PC-9 (cell line): ENCODE results near the gene RTEL1.

Experiments
- CTCF ChIP-seq: fragments of 200-600 bp; sonication (generic); conservative IDR thresholded peaks from 2 replicates; pipeline ENCODE4 v1.6.1; 2017; ENCODE audit warnings: mixed run types, antibody characterized with exemption, mild to moderate bottlenecking, moderate library complexity
- EZH2 ChIP-seq: fragments of 200-600 bp; sonication (generic); IDR thresholded peaks from 2 replicates; pipeline ENCODE4 v1.8.0; 2017; ENCODE audit warnings: antibody characterized with exemption, low read depth

GRCh38 chr20:63639093-63639975, 18.8 kb upstream of the RTEL1 start:
- TF ChIP-seq CTCF, result no peak
- no peak for TF ChIP-seq EZH2
